HG03280 (cell line): ENCODE data around the gene HTR7.
"Not testable (repeated sequence)": the region's sequence is repeated elsewhere in the genome, so short reads cannot be mapped to it uniquely, and the experiment has no call there.

Source experiments
- ATAC-seq: cut with Tn5 transposase; IDR thresholded peaks from one replicate; pipeline ENCODE4 v1.9.1; 2021; ENCODE audit warnings: mild to moderate bottlenecking, moderate library complexity; ENCODE audit not compliant: unreplicated experiment

Gene HTR7

DNA sequence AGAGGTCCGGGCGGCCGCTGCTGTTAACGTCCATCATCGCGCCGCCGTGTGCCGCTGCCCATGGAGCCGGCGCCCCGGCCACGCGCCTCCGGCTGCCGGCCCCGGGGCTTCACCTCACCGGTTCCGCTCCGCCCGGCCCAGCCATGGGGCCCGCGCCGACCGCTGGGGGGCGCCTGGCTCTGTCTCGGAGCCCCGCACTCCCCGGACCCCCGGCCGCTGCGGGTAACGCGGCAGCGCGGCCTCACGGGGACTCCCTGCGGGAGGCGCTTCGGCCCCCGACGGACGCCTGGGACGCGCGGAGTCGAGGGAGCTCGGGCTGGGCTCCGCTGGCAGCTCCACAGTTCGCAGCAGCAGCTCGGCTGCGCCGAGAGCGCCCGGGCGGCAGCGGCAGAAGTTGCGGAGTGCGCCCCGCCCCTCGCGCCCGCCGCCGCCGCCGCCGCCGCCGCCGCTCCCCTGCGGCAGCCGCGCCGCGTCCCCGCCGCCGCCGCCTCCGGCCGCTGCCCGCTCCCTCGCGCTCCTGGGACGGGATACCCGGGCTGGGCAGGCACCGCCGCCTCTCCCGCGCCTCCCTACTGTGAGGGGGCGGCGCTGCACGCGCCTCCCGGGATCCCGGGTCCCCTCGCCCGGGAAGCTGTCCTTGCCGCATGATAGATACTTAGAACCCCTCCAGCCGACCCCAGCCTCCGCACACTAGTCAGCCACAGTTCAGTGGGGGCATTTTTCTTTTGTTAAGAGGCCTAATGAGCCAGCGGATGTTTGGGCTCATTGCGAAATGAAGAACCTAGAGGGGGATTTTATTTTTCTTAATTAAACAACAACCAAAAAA lies at the start of gene HTR7:
Gene HTR7 (minus strand): TSS at position 405 of the 826 bp plus-strand sequence. CDS start 368 bp downstream, at position 37.
- ATAC-seq = peak; percentile 68

DNA sequence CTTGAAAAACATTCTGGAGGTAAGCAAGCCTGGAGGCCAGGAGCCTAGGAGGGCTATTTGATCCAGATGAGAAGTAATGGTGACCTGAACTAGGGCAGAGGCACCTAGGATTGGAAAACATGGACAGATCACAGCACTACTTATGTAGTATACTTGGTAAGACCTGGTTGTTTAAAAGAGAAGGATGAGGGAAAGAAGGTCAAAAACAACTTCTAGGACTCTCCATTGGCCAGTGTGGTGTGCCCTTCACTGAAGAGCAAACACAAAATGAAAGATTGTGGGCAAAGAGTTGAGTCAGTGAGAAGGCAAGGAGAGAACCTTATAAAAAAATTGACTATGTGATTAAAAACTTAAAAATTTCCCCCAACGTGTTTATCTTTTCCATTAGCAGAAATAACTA lies 48.8 kb upstream of the HTR7 start:
- no peak for ATAC-seq

DNA sequence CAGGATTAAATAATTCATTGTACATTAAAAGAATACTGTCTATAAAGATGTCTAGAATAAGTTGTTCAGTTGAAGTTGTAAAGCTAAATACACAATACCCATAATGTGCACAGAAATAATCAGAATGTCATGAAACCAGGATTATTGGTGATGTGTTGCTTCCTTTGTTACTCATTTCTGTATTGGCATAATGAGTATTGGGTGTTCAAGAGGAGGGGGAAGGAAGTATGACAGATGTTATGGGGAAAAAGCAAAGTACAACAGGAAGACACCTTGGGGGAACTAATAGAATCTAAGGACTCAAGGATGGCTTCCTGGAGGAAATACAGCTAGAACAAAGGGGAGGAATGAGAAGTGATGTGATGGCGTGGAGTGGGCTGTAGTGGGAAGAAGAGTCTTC lies 48.1 kb upstream of the HTR7 start:
- no peak for ATAC-seq

DNA sequence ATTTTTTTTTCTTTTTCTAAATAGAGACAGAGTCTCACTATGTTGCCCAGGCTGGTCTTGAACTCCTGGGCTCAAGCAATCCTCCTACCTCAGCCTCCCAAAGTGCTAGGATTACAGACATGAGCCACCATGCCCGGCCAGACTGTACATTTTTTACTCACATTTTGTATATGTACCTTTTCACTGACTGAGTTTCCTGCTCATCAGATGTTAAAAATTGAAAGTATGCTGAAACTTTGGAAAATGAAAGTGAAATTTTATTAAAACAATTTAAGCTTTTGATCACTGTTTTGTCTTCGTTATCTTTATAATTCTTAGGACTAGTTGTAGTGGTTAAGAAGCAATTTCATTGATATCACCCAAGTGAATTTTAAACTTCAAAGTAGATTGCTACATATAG lies 39.1 kb upstream of the HTR7 start:
- not testable (repeated sequence) for ATAC-seq

DNA sequence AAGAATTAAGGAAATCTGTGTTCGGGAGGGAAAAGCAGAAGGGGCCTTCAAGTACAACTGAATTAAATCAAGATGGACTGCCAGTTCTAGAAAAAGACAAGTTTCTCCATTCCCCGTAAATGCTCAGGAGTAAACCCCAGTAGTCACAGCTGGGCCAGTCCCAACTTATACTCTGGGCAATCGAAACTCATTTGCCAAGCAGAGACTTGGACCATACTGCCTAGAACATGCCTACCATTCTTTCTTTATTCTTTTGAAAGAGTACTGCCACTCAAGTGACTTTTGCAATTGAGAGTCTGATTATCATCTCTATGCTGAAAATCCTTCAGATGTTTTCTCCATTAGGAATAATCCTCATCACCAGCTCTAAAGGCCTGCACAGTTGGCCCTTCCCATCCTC lies 35.4 kb upstream of the HTR7 start:
- ATAC-seq = no peak

DNA sequence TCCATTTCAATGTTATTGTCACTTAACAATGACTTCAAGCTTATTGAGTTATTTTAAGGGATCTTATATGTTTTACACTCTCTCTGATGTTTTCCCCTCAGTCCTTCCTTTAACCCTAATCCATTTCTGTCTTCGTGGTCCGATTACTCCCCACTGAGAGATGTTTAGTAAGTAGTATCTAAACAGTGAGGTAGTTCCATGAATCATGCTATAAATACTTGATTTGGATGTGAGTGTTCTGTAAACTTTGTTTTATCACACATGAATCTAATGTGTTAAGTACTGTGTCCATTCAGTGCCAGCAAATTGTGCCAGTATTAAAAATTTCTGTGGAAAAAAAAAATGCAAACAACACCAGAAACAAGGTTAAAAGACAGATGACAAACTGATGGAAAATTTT lies 32.5 kb upstream of the HTR7 start:
- ATAC-seq = no peak

DNA sequence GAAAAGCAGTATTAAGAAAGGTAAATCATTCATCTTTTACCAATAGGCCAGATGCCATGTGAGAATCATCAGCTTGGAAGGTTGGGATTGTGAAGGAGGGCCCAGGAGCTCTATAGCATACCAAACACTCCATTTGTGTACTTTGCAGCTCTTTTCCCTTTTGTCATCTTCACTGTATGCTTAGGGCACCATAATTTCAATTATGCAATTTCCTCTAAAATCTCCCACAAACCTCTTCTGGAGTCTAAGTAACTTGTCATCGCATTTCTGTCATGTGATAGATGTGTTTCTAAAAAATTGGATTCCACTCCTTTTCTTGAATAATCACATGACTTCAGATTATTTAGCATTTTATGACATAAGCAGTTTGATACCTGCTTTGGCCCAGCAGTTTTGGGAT lies 31.8 kb upstream of the HTR7 start:
- no peak for ATAC-seq

DNA sequence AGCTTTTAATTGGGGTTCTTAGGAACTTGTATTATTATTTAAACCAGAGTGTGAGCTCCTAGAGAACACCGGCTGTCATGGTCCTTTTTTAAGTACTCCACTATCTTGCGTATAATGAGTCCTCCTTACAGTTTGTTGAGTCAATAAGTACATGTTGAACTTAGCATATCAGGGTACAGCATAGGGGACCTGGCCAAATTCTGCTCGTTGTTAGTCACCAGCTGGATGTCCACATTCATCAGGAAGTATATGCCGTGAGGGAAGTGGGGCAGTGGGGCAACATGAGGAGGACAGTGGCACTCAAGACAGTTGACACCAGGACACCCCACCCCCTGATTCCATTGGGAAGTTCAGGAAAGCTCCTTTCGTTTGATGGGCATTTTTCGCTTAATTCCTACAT lies 30.5 kb upstream of the HTR7 start:
- ATAC-seq = no peak

DNA sequence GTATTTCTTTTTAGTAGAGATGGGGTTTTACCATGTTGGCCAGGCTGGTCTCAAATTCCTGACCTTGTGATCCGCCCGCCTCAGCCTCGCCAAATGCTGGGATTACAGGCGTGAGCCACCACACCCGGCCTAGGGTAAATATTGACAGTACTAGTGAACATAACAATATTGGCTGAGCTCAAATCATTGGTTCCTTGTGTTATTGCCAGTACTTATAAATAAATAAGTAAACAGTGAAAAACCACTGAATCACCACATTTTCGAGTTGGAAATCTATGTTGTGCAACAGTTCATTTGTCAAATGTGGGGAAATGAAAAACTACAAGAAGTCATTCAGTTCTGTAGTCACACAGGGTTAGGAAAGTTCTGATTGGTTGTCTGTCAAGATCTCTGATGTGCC lies 29.7 kb upstream of the HTR7 start:
- ATAC-seq = no peak

DNA sequence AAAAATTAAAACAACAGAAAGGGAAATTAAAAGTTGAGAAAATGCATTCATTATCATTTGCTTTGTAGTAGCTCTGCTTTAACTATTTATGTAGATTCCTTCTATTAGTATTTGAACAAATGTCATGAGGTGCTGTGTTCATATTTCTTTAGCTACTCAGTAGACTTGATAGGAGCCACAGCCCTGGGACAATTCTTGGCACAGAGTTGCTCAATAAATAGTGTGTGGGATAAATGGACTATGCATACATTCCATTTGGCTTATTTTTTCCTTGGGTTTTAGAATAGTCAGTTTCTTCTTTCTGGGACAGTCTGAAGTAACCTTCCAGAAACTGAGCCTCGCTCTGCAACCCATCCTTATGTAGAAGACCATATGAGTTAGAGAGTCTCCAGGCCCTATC lies 27.3 kb upstream of the HTR7 start:
- ATAC-seq = no peak

DNA sequence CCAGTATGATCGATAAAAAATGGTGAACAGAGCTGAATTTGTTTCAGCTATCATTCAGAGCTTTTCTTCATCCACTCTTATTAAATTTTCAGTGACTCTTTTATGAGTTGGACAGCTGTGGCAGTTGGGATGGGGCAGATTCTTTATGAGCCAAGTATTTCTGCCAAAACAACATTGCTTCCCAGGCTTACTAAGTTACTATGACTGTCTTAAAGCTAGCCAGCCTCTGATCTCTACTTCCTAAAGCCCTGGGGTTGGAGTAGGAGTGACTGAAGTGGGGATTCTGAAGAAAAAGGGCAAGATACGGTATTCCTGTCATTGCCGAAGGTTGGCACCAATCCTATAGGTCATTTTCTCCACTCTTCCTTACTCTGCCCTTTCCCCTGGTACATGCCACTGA lies 26.6 kb upstream of the HTR7 start:
- no peak for ATAC-seq

DNA sequence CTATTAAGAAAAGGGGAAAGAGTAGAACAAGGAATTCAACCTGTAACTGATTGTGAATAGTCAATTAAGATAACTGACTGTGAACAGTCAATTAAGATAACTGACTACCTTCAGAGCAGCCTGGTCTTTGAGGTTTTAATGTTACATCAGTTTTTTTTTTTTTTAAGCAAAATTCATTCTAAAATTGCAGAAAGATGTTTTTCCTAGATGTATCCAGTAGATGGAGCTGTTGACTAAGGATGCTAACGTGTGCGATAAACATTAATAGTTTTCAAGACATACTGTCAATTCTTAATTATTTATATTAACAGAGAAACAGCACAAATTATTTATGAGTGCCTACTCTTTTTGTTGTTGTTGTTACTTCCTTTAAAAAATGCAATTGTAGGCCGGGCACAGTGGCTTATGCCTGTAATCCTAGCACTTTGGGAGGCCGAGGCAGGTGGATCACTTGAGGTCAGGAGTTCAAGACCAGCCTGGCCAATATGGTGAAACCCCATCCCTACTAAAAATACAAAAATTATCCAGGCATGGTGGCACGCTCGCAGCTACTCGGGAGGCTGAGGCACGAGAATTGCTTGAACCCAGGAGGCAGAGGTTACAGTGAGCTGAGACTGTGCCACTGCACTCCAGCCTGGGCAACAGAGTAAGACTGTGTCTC lies 22.4 kb upstream of the HTR7 start:
- ATAC-seq = not testable (repeated sequence)

DNA sequence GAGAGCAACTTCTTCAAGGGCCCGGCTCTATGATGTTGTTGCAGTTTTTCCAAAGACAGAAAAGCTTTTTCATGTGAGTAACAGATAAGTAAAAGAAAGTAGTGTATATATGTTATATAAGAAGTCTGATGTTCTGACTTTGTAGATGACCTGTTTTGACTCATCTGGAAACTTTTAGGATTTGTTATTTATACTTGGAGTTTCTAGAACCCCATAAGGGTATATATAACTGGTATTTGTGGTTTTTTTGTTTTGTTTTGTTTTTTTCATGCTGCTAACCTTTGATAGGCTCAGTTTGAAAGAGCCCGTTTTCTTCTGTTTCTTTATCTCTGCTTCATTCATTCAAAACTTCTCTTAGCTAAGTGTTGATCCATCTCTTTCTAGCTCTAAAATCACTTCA lies 21.2 kb upstream of the HTR7 start:
- no peak for ATAC-seq

DNA sequence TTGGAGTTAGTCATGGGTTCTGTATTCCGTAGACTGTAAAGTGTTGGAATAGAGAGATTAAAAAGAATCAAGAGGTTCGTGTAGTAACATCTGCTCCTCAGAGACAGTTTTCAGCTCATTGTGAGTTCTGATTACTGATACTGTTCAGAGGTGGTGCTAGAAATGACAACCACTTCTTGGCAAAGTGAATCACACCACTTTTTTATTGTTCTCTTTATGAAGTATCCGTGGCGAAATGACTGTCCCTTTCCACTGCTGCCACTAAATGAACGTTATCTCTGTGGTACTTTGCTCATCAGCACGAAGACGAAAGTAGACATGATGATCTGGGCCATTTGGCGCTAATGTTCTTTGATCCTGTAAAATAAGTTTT lies 14.8 kb upstream of the HTR7 start:
- ATAC-seq = no peak

DNA sequence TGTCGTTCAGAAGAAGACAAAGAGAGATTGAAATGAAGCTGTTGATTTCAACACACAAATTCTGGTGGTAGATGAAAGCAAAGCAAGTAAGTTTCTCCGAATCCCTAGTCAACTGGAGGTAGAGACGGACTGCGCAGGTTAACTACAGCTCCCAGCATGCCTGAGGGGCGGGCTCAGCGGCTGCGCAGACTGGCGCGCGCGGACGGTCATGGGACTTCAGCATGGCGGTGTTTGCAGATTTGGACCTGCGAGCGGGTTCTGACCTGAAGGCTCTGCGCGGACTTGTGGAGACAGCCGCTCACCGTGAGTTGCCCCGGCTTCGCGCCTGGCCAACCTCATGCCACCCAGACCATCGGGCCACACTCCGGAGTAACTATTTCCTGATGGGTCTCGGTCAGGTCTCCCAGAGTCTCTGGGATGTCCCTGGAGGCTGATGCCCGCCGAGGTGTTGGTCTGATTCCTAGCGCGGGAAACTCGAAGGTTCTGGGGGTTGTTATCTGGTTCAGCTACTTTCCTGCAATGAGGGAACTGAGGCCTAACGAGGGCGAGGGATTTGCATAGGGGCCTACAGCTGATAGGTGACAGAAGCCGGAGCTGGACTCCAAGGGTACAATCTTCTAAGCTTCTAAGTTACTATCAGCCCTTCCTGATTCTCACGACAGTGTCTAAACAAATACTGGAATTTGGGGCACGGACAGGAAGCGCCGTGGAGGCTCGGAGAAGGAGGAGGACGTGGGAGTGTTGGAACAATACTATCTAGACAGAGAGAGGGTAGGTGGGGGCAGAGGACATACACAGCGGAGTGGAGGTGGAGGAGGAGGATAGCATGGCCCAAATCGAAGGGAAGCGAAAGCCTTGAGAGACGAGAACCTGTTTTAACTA lies 14.2 kb upstream of the HTR7 start, which contains the start of gene RPP30:
Gene RPP30 (plus strand): TSS at position 209 of the 882 bp plus-strand sequence. CDS start 13 bp downstream, at position 222.
- ATAC-seq = peak; percentile 98

DNA sequence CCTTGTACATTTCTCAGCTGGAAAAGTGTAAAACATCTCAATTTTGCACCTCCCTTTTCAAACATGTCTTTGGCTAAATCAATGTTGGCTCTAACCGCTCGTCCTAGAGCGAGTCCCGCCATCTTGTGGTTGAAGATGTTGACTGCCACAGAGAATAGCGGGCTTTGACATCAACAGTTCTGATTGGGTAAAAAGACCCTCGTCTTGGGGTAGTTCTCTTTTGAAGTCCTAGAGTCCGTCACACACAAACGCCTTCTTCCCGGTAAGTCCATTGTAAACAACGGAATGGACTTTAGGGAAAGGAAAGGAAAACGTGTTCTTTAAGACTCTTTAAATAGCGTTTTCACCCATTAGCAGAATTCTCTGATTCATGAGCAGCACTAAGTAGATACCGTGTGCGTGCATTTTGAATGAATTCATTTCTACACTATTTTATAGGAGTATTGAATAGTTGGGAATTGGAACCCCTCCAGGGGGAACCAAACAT lies 13.5 kb upstream of the HTR7 start:
- ATAC-seq = peak; percentile 50

DNA sequence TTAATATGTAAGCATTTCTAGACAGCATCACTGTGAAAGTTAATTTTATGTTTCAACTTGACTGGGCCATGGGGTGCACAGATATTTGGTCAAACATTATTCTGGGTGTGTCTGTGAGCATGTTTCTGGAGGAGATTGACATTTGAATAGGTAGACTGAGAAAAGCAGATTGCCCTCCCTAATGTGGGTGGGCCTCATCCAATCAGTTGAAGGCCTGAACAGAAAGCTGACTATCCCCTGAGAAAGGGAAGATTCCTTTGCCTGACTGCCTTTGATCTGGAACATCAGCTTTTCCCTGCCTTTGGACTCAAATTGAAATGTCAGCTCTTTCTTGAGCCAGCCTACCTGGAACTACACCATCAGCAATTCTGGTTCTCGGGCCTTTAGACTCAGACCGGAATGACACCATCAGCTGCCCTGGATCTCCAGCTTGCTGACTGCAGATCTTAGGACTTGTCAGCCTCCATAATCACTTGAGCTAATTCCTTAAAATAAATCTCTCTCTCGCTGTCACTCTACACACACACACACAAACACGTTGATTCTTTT lies 8.3 kb upstream of the HTR7 start:
- no peak for ATAC-seq

DNA sequence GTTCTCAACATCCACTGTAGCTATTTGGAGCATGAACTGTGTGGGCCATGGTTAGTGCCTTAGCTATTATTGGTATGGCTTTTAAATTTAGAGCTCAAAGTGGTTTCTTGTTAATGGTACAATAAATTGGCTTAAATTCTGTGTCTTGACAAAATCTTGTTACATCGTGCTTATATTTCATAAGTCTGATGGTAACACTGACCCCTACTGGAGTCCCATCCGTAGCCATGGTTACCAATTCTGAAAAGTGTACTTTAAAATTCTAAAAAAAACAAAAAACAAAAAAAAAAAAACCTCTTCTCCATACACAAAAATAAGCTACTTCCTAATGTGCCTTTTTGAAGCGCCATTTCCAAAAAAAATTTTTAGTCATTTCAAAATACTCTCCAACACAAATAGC lies 7.6 kb upstream of the HTR7 start:
- no peak for ATAC-seq

DNA sequence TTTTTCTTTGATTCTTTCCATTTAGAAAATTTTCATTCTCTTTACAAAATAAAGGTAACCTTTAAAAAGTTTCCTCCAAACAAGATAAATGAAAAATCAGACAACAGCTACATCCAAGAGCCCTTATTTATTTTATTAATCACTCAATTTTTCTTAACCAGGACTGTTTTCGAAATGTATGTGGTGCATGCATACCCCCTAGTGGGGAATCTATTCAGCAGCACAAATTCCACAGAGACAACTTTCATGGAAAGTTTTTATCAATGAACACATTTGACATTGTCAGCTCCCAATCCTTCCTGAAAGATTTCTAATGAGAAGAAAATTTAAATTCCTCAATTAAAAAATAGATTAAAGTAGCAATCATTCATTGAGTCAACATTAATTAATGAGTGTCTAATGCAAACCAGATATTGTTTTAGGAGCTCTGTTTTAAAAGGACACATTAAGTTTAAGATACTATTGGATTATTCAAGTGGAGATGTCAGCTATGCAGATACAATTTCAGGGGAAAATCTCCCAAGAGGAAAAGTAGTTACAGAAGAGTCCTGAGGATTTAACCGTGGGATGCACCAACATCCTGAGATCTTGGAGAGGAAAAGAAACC lies 5.2 kb upstream of the HTR7 start:
- no peak for ATAC-seq

DNA sequence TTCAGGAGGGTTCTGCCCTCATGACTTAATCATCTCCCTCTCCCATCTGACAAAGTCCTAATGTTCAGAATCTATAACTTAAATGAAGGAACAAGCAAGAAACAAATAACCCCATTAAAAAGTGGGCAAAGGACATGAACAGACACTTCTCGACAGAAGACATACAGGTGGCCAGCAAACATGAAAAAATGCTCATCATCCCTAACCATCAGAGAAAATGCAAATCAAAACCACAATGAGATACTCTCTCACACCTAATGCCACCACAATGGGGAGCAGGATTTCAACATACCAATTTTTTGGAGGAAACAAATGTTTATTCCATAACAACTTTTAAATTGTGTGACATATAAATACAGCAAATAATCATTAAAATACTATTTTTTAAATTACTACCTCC lies 3.0 kb upstream of the HTR7 start:
- ATAC-seq = no peak

DNA sequence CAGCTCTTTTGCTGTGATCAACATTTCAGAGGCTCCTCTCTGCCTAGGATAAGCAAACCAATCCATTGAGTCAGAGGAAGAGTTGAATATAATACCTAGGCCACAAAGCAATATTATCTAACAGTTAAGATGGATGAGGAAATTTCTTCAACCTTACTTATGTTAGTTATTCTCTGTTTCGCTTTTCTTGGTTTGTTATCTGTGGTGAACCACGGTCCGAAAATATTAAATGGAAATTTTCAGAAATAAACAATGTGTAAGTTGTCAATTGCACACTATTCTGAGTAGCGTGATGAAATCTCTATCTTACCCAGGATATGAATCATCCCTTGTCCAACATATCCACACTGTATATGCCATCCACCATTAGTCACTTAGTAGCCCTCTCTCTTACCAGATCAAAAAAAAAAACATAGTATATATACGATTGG lies 1.5 kb upstream of the HTR7 start:
- ATAC-seq = no peak
